Neutrophil (primary cell): Measurements from ENCODE around the gene PODXL.

ENCODE experiments used
- H3K27ac ChIP-seq: fragments of 200-600 bp; sonication (generic); 2 replicates; pipeline ENCODE4 v1.5.1; 2016; ENCODE audit warnings: mild to moderate bottlenecking, moderate library complexity
- H3K27me3 ChIP-seq: fragments of 200-600 bp; sonication (generic); 2 replicates; pipeline ENCODE4 v1.6.0; 2016; ENCODE audit warnings: mild to moderate bottlenecking
- H3K36me3 ChIP-seq: fragments of 200-600 bp; sonication (generic); 2 replicates; pipeline ENCODE4 v1.5.1; 2017
- H3K4me1 ChIP-seq, 2 experiments: fragments of 200-600 bp in 1 of 2; sonication (generic) in 1 of 2; 1 replicate in 1 of 2; 2 replicates in 1 of 2; pipeline versions ENCODE4 v1.5.1 to v1.6.1; 2013 to 2016; ENCODE audit warnings: low read depth in 1 of 2, low read length in 1 of 2, mild to moderate bottlenecking in 1 of 2, moderate library complexity in 1 of 2; ENCODE audit not compliant: control insufficient read depth in 1 of 2, insufficient read depth in 1 of 2
- H3K4me3 ChIP-seq, 2 experiments: fragments of 200-600 bp in 1 of 2; sonication (generic) in 1 of 2; 1 replicate in 1 of 2; 2 replicates in 1 of 2; pipeline ENCODE4 v1.5.1; 2013 to 2016; ENCODE audit warnings: low read depth in 1 of 2, low read length in 1 of 2, mild to moderate bottlenecking in 1 of 2, moderate library complexity in 1 of 2
- H3K9me3 ChIP-seq: fragments of 200-600 bp; sonication (generic); 2 replicates; pipeline ENCODE4 v1.5.1; 2016
- CTCF ChIP-seq: fragments of 200-600 bp; sonication (generic); IDR thresholded peaks from 2 replicates; pipeline ENCODE4 v1.5.1; 2016; ENCODE audit warnings: antibody characterized with exemption

PODXL gene

GRCh38 chr7:131544021-131544420 lies 12.4 kb downstream of the PODXL start:
- H3K9me3 ChIP-seq: no peaks in the 10 kb centered on the region
- no peak for TF ChIP-seq CTCF
- no peak overlapping the region for H3K27ac ChIP-seq
- no peaks in the 10 kb centered on the region for H3K27me3 ChIP-seq
- H3K4me1 ChIP-seq: no peaks in the 10 kb centered on the region
- no peak overlapping the region for H3K4me3 ChIP-seq
- no peaks in the 10 kb centered on the region for H3K36me3 ChIP-seq

GRCh38 chr7:131543298-131543697 lies 13.1 kb downstream of the PODXL start:
- TF ChIP-seq CTCF: no peak
- Histone ChIP-seq H3K27ac (no peak overlapping the region), H3K36me3 (no peaks in the 10 kb centered on the region), H3K9me3 (no peaks in the 10 kb centered on the region), H3K4me3 (no peak overlapping the region), H3K27me3 (no peaks in the 10 kb centered on the region), H3K4me1 (no peaks in the 10 kb centered on the region)

- Histone ChIP-seq H3K4me3 (no peak overlapping the region), H3K36me3 (no peaks in the 10 kb centered on the region), H3K27ac (no peak overlapping the region), H3K9me3 (no peaks in the 10 kb centered on the region), H3K4me1 (no peaks in the 10 kb centered on the region), H3K27me3 (no peaks in the 10 kb centered on the region)
- no peak for TF ChIP-seq CTCF
Measured at GRCh38 chr7:131540491-131541162, 15.8 kb downstream of the PODXL start.

- H3K27ac ChIP-seq: no peak overlapping the region
- TF ChIP-seq CTCF: no peak
- H3K27me3 ChIP-seq: no peaks in the 10 kb centered on the region
- no peaks in the 10 kb centered on the region for H3K9me3 ChIP-seq
- no peaks in the 10 kb centered on the region for H3K4me1 ChIP-seq
- no peak overlapping the region for H3K4me3 ChIP-seq
- no peaks in the 10 kb centered on the region for H3K36me3 ChIP-seq
Measured at GRCh38 chr7:131538813-131539179, 17.6 kb downstream of the PODXL start.

GRCh38 chr7:131538071-131538812 lies 18.2 kb downstream of the PODXL start:
- H3K27ac ChIP-seq: no peak overlapping the region
- no peaks in the 10 kb centered on the region for H3K27me3 ChIP-seq
- H3K4me1 ChIP-seq: no peaks in the 10 kb centered on the region
- no peaks in the 10 kb centered on the region for H3K9me3 ChIP-seq
- TF ChIP-seq CTCF: no peak
- no peaks in the 10 kb centered on the region for H3K36me3 ChIP-seq
- no peak overlapping the region for H3K4me3 ChIP-seq
